ENCODE measurements around the gene MS4A10. TPM values are rescaled to one million over a fixed set of nuclear protein-coding genes. Genes with fewer than 3 reads are reported as not detected.

MS4A10 gene
- total RNA-seq = not detected in 2 replicates

DNA sequence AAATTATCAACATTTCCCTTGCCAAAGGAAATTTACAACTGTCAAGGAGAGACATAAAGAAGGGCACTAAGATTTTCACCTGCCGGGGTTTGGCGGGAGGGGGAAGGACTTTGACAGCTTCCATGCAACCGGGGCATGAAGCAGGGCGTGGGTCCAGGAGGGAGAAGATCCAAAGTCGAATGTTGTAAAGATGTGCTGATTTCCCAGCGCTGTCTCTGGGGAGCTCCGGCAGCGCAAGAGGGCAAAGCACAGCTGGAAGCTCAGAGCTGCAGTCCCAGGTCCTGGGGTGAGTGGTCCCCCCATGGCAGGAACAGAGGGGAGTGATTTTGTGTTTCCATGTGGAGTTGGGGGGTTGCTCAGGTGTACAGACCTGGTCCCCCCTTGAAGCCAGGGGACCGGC is at the start of gene MS4A10:
Gene MS4A10 (plus strand): TSS at position 198 of the 400 bp plus-strand sequence. CDS start 5,003 bp downstream, outside the sequence.

DNA sequence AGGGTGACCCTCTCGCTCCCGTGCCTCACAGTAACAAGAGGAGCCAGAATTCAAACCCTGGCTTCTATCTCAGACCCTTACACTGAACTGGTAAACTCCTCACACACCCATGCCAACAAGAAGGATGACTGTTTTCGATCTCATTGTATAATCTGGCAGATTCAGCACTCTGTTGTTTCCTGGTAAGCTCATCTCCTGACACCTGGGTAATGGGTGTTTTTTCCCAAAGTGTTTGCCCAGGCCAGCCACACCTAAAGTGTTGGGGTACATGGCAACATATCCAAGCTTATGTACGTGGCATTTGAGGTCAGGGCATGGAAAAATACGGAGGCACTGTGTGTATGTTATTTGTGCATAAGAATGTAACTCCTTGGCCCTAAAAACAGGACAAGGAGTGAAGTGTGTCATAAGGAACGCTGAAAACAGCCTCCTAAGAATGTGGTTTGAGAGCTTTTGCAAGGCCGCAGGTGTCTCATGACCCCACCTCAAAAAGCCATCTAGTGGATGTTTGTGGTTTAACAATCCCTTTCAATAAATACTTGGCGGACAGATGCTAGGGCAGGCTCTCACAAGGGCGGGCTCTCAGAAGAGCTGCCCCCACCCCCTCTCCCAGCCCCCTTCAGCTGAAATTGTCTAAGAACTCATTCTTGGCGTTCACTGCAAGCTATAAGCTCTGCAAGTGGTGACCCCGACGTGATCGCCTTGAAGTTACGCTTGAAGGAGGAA is 28.7 kb upstream of the MS4A10 start, which contains the start of gene MS4A15:
Gene MS4A15 (plus strand): TSS at position 561 of the 726 bp plus-strand sequence. CDS start 6,867 bp downstream, outside the sequence.

DNA sequence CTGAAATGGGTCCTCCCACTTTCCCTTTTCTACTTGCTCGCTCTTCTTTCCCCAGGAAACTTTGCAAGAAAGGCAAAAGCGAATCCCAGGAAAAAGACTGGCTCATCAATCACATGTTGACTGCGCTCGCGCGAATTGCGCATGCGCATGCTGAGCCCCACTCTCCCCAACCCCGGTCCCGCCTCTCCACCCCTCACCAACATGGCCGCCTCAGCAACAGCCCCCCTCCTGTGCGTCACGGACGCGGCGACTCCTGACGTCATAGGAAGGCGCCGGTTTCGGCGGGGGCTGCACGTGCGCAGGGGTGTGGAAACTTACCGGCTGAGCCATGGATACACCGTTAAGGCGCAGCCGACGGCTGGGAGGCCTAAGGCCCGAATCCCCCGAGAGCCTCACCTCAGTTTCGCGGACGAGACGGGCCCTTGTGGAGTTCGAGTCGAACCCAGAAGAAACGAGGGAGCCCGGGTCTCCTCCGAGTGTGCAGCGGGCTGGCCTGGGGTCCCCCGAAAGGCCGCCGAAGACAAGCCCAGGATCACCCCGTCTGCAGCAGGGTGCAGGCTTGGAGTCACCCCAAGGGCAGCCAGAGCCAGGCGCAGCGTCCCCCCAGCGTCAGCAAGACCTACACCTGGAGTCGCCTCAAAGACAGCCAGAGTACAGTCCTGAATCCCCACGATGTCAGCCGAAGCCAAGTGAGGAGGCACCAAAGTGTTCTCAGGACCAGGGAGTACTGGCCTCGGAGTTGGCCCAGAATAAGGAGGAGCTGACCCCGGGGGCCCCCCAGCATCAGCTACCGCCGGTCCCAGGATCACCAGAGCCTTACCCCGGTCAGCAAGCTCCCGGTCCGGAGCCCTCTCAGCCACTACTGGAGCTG is 56.9 kb downstream of the MS4A10 start, which contains the start of gene CCDC86:
Gene CCDC86 (plus strand): TSS at position 317 of the 871 bp plus-strand sequence. CDS start 12 bp downstream, at position 329.

Other genes with a start within 250 kb of the MS4A10 start
- gene MS4A8, start 85.7 kb upstream of the MS4A10 start, total RNA-seq = not detected in 2 replicates
- gene MS4A18, start 60.6 kb upstream of the MS4A10 start, total RNA-seq = not detected in 2 replicates
- gene MS4A15, start 28.5 kb upstream of the MS4A10 start, total RNA-seq = not detected in 2 replicates
- gene CCDC86, start 56.8 kb downstream of the MS4A10 start, total RNA-seq = 22.6 and 40.3 TPM in 2 replicates
- gene PTGDR2, start 70.6 kb downstream of the MS4A10 start, total RNA-seq = not detected in 2 replicates
- not detected in 2 replicates for gene ZP1, start 82.2 kb downstream of the MS4A10 start, total RNA-seq
- 64.2 and 96.0 TPM in 2 replicates for gene PRPF19, start 121.3 kb downstream of the MS4A10 start, total RNA-seq
- gene TMEM109, start 128.8 kb downstream of the MS4A10 start, total RNA-seq = 26.1 and 31.8 TPM in 2 replicates
- 97.8 and 142 TPM in 2 replicates for gene TMEM132A, start 139.1 kb downstream of the MS4A10 start, total RNA-seq
- 0.78 and 3.2 TPM in 2 replicates for gene SLC15A3, start 166.8 kb downstream of the MS4A10 start, total RNA-seq
- 0.86 TPM in 1 of 2 replicates, not detected in the other for gene CD6, start 186.3 kb downstream of the MS4A10 start, total RNA-seq

All from hair follicular keratinocyte (primary cell).